Activated B cell treated with CpG ODN at 0.5 μM for 24 hours (primary cell): ENCODE data around the gene BRD4. TPM values are rescaled to one million over a fixed set of nuclear protein-coding genes. Genes with fewer than 3 reads are reported as not detected.

Source experiments
- ATAC-seq: fragments of 200-7000 bp; cut with Tn5 transposase; one replicate; pipeline ENCODE4 v1.10.0; 2021; ENCODE audit warnings: low read depth, mild to moderate bottlenecking, moderate library complexity
- CTCF ChIA-PET: fragments of 350-600 bp; sonication (Branson Sonifier 250); formaldehyde crosslinking; loops from one replicate; lab custom pipeline; 2021; ENCODE audit warnings: antibody characterized with exemption; lab: Charles Lee
- POLR2A ChIA-PET: fragments of 350-600 bp; sonication (Branson Sonifier 250); formaldehyde crosslinking; loops from one replicate; lab custom pipeline; 2021; ENCODE audit warnings: antibody characterized with exemption; lab: Charles Lee
- DNase-seq: peaks from one replicate; pipeline ENCODE4 v3.0.0; 2022
- H3K27ac Mint-ChIP-seq: one replicate; pipeline ENCODE4 v1.8.0; 2020; ENCODE audit warnings: mixed read lengths
- H3K27me3 Mint-ChIP-seq: one replicate; pipeline ENCODE4 v1.8.0; 2021; ENCODE audit warnings: mixed read lengths
- H3K36me3 Mint-ChIP-seq: one replicate; pipeline ENCODE4 v1.8.0; 2021; ENCODE audit warnings: low read depth, mixed read lengths
- H3K4me1 Mint-ChIP-seq: one replicate; pipeline ENCODE4 v1.8.0; 2021; ENCODE audit warnings: mixed read lengths
- H3K4me3 Mint-ChIP-seq: one replicate; pipeline ENCODE4 v1.8.0; 2020; ENCODE audit warnings: mild to moderate bottlenecking, mixed read lengths
- H3K9me3 Mint-ChIP-seq: one replicate; pipeline ENCODE4 v1.8.0; 2020; ENCODE audit warnings: mixed read lengths
- intact Hi-C: fragments of 100-400 bp; cut with micrococcal nuclease; formaldehyde crosslinking; loops from one replicate; pipeline ENCODE4 v1.15.1; 2024
- total RNA-seq: library from RNA; stranded (reverse); gene quantifications from 2 replicates; pipeline ENCODE4 v1.2.3, GENCODE V29; 2022
- TF ChIP-seq, protein P1 (sequence below): fragments of 200-600 bp; IDR thresholded peaks from one replicate; pipeline ENCODE4 v1.8.0; 2022; ENCODE audit warnings: antibody characterized with exemption, mild to moderate bottlenecking

BRD4 gene
- total RNA-seq, 1 donor from 2014 or later = 164 TPM

GRCh38 chr19:15188851-15189250, 143.5 kb downstream of the BRD4 start:
- ATAC-seq = no peak
- H3K4me1 Mint-ChIP-seq = no peaks in the 10 kb centered on the region

GRCh38 chr19:15187026-15188007, 145.0 kb downstream of the BRD4 start:
- TF ChIP-seq, protein P1, sequence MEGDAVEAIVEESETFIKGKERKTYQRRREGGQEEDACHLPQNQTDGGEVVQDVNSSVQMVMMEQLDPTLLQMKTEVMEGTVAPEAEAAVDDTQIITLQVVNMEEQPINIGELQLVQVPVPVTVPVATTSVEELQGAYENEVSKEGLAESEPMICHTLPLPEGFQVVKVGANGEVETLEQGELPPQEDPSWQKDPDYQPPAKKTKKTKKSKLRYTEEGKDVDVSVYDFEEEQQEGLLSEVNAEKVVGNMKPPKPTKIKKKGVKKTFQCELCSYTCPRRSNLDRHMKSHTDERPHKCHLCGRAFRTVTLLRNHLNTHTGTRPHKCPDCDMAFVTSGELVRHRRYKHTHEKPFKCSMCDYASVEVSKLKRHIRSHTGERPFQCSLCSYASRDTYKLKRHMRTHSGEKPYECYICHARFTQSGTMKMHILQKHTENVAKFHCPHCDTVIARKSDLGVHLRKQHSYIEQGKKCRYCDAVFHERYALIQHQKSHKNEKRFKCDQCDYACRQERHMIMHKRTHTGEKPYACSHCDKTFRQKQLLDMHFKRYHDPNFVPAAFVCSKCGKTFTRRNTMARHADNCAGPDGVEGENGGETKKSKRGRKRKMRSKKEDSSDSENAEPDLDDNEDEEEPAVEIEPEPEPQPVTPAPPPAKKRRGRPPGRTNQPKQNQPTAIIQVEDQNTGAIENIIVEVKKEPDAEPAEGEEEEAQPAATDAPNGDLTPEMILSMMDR = no peak
- no peak for DNase-seq
- no peak overlapping the region for H3K4me3 Mint-ChIP-seq
- no peaks in the 10 kb centered on the region for H3K9me3 Mint-ChIP-seq
- POLR2A ChIA-PET = no interaction called here
- H3K36me3 Mint-ChIP-seq = no peaks in the 10 kb centered on the region
- CTCF ChIA-PET = no interaction called here
- intact Hi-C loops = no loop called here
- no peak overlapping the region for H3K27ac Mint-ChIP-seq
- no peaks in the 10 kb centered on the region for H3K4me1 Mint-ChIP-seq
- H3K27me3 Mint-ChIP-seq = peaks cover 10% of the 10 kb centered on the region
- no peak for ATAC-seq

More at GRCh38 chr19:15188851-15189250, 143.5 kb downstream of the BRD4 start:
- intact Hi-C loops = no loop called here
- no peak for DNase-seq
- Mint-ChIP-seq H3K27ac (no peak overlapping the region), H3K9me3 (no peaks in the 10 kb centered on the region), H3K36me3 (no peaks in the 10 kb centered on the region), H3K27me3 (peaks cover 18% of the 10 kb centered on the region), H3K4me3 (no peak overlapping the region)
- ChIA-PET CTCF (no interaction called here), POLR2A (no interaction called here)
- TF ChIP-seq, protein P1 = no peak

Other genes with a start within 250 kb of the BRD4 start
- gene SYDE1, start 225.1 kb downstream of the BRD4 start, total RNA-seq = not detected in 2 replicates
- gene NOTCH3, start 131.5 kb downstream of the BRD4 start, total RNA-seq = not detected in 2 replicates
- not detected in 2 replicates for gene EPHX3, start 100.1 kb downstream of the BRD4 start, total RNA-seq
- gene AKAP8, start 47.2 kb upstream of the BRD4 start, total RNA-seq = 74.8 and 79.0 TPM in 2 replicates
- gene AKAP8L, start 86.4 kb upstream of the BRD4 start, total RNA-seq = 126 and 163 TPM in 2 replicates
- gene WIZ, start 117.4 kb upstream of the BRD4 start, total RNA-seq = 32.6 and 34.1 TPM in 2 replicates
- 76.2 and 89.3 TPM in 2 replicates for gene RASAL3, start 132.0 kb upstream of the BRD4 start, total RNA-seq
- not detected in 2 replicates for gene PGLYRP2, start 147.0 kb upstream of the BRD4 start, total RNA-seq
- gene CYP4F22, start 176.0 kb upstream of the BRD4 start, total RNA-seq = not detected in 2 replicates